ENCODE data around the gene STARD13.

The STARD13 gene

GRCh38 chr13:33169273-33169980 lies 116.1 kb downstream of the STARD13 start:
- Histone ChIP-seq H3K4me3 (ENCODE audit: insufficient read depth, low read length, poor library complexity, severe bottlenecking) (no peak overlapping the region), H3F3A (ENCODE audit: insufficient read depth) (no peaks in the 10 kb centered on the region), H3K27ac (ENCODE audit: low read depth, low read length) (no peak overlapping the region), H3K9ac (ENCODE audit: low read length) (no peak overlapping the region), H4K20me1 (ENCODE audit: low read depth, low read length) (no peaks in the 10 kb centered on the region), H3K27me3 (ENCODE audit: low read length) (no peaks in the 10 kb centered on the region), H3K36me3 (ENCODE audit: low read length) (no peaks in the 10 kb centered on the region), H3K9me2 (replicated peaks; ENCODE audit: insufficient read depth, low read length) (no peaks in the 10 kb centered on the region), H2AFZ (ENCODE audit: low read depth, low read length, severe bottlenecking) (no peak overlapping the region), H3K79me2 (ENCODE audit: insufficient read depth, low read length) (no peaks in the 10 kb centered on the region), H3K4me2 (ENCODE audit: low read depth, low read length, poor library complexity, severe bottlenecking) (no peak overlapping the region), H3K9me3 (ENCODE audit: insufficient read depth, low read length) (no peaks in the 10 kb centered on the region)
- TF ChIP-seq CTCF (IDR thresholded peaks at IDR 0.05; ENCODE audit: insufficient read depth, low read length, poor library complexity, severe bottlenecking) (no peak), EZH2phosphoT487 (conservative IDR thresholded peaks at IDR 0.05; ENCODE audit: low read length) (no peak)

- no peak for TF ChIP-seq EZH2phosphoT487 (conservative IDR thresholded peaks at IDR 0.05; ENCODE audit: low read length)
- no peak for TF ChIP-seq CTCF (IDR thresholded peaks at IDR 0.05; ENCODE audit: insufficient read depth, low read length, poor library complexity, severe bottlenecking)
- H3K36me3 ChIP-seq (ENCODE audit: low read length), result no peaks in the 10 kb centered on the region
Observed at GRCh38 chr13:33168321-33168960, 117.1 kb downstream of the STARD13 start.

GRCh38 chr13:33167491-33167890 lies 118.1 kb downstream of the STARD13 start:
- TF ChIP-seq EZH2phosphoT487 (conservative IDR thresholded peaks at IDR 0.05; ENCODE audit: low read length), result no peak
- no peak for TF ChIP-seq CTCF (IDR thresholded peaks at IDR 0.05; ENCODE audit: insufficient read depth, low read length, poor library complexity, severe bottlenecking)
- Histone ChIP-seq H3K36me3 (ENCODE audit: low read length) (no peaks in the 10 kb centered on the region), H3K9me3 (ENCODE audit: insufficient read depth, low read length) (no peaks in the 10 kb centered on the region), H3K9me2 (replicated peaks; ENCODE audit: insufficient read depth, low read length) (no peaks in the 10 kb centered on the region), H3K9ac (ENCODE audit: low read length) (no peak overlapping the region), H3K27me3 (ENCODE audit: low read length) (no peaks in the 10 kb centered on the region), H2AFZ (ENCODE audit: low read depth, low read length, severe bottlenecking) (no peak overlapping the region), H3K4me3 (ENCODE audit: insufficient read depth, low read length, poor library complexity, severe bottlenecking) (no peak overlapping the region), H4K20me1 (ENCODE audit: low read depth, low read length) (no peaks in the 10 kb centered on the region), H3F3A (ENCODE audit: insufficient read depth) (no peaks in the 10 kb centered on the region), H3K79me2 (ENCODE audit: insufficient read depth, low read length) (no peaks in the 10 kb centered on the region), H3K4me2 (ENCODE audit: low read depth, low read length, poor library complexity, severe bottlenecking) (no peak overlapping the region), H3K27ac (ENCODE audit: low read depth, low read length) (no peak overlapping the region)

More at GRCh38 chr13:33168321-33168960, 117.1 kb downstream of the STARD13 start:
- Histone ChIP-seq H3K79me2 (ENCODE audit: insufficient read depth, low read length) (no peaks in the 10 kb centered on the region), H3K9me3 (ENCODE audit: insufficient read depth, low read length) (no peaks in the 10 kb centered on the region), H3K27ac (ENCODE audit: low read depth, low read length) (no peak overlapping the region), H3K9me2 (replicated peaks; ENCODE audit: insufficient read depth, low read length) (no peaks in the 10 kb centered on the region), H3K9ac (ENCODE audit: low read length) (no peak overlapping the region), H3F3A (ENCODE audit: insufficient read depth) (no peaks in the 10 kb centered on the region), H4K20me1 (ENCODE audit: low read depth, low read length) (no peaks in the 10 kb centered on the region), H3K4me3 (ENCODE audit: insufficient read depth, low read length, poor library complexity, severe bottlenecking) (no peak overlapping the region), H2AFZ (ENCODE audit: low read depth, low read length, severe bottlenecking) (no peak overlapping the region), H3K4me2 (ENCODE audit: low read depth, low read length, poor library complexity, severe bottlenecking) (no peak overlapping the region), H3K27me3 (ENCODE audit: low read length) (no peaks in the 10 kb centered on the region)
